Lower lobe of right lung (tissue), 2 donors: ENCODE results near the gene NDUFB10. TPM values are rescaled to one million over a fixed set of nuclear protein-coding genes. Genes with fewer than 3 reads are reported as not detected.

Source experiments
- ATAC-seq, 2 donors: fragments of 200-7000 bp; cut with Tn5 transposase; one replicate each; pipeline ENCODE4 v1.9.1; 2020 to 2022; ENCODE audit warnings: mild to moderate bottlenecking in 2 of 2, moderate library complexity in 2 of 2
- DNase-seq: peaks from one replicate; pipeline ENCODE4 v3.0.0-alpha.2; 2020
- H3K27ac ChIP-seq: fragments of 200-600 bp; one replicate; pipeline ENCODE4 v1.8.0; 2022
- H3K27me3 ChIP-seq: fragments of 200-600 bp; one replicate; pipeline ENCODE4 v1.8.0; 2022; ENCODE audit warnings: low read depth
- H3K36me3 ChIP-seq: fragments of 200-600 bp; one replicate; pipeline ENCODE4 v1.8.0; 2022; ENCODE audit warnings: mild to moderate bottlenecking
- H3K4me1 ChIP-seq: fragments of 200-600 bp; one replicate; pipeline ENCODE4 v1.8.0; 2022
- H3K4me3 ChIP-seq: fragments of 200-600 bp; one replicate; pipeline ENCODE4 v1.8.0; 2022; ENCODE audit warnings: mild to moderate bottlenecking
- H3K9me3 ChIP-seq: fragments of 200-600 bp; one replicate; pipeline ENCODE4 v1.8.0; 2022
- CTCF ChIP-seq: fragments of 200-600 bp; IDR thresholded peaks from one replicate; pipeline ENCODE4 v1.8.0; 2022; ENCODE audit warnings: antibody characterized with exemption, mild to moderate bottlenecking
- intact Hi-C: fragments of 100-400 bp; cut with DNase I; formaldehyde crosslinking; loops from one replicate; pipeline ENCODE4 v1.11.0; 2022
- total RNA-seq: library from RNA; stranded (reverse); fragmentation: NEBNext Ultra II Directional; extraction: Animal tissue kit (Norgen Biotek cat#: 25700); gene quantifications from one replicate; pipeline ENCODE4 v1.2.1, GENCODE V29; 2021
- donor health status: DM: no; HTN: yes; CAD: no; lungs with severe emphysema.

Gene NDUFB10
- total RNA-seq, 1 donor from 2014 or later: 85.8 TPM

- intact Hi-C loops: no loop called here
- TF ChIP-seq CTCF: no peak
- H3K27me3 ChIP-seq: peaks cover 27% of the 10 kb centered on the region
- no peak overlapping the region for H3K27ac ChIP-seq
- H3K4me3 ChIP-seq: no peak overlapping the region
- ATAC-seq (no peak), DNase-seq (no peak)
- peaks cover 38% of the 10 kb centered on the region for H3K4me1 ChIP-seq
- no peaks in the 10 kb centered on the region for H3K9me3 ChIP-seq
- peaks cover 23% of the 10 kb centered on the region for H3K36me3 ChIP-seq
Observed at GRCh38 chr16:1987198-1987597, 27.9 kb downstream of the NDUFB10 start.

- no peak for ATAC-seq
- peaks cover 31% of the 10 kb centered on the region for H3K4me1 ChIP-seq
- peak; percentile 51 for DNase-seq
- no peaks in the 10 kb centered on the region for H3K9me3 ChIP-seq
- no peak within 1 kb of the TSS for H3K27ac ChIP-seq
- TF ChIP-seq CTCF: no peak
- peaks cover 23% of the 10 kb centered on the region for H3K36me3 ChIP-seq
- intact Hi-C loops: no loop called here
- peak within 1 kb of the TSS; percentile 39 for H3K4me3 ChIP-seq
- H3K27me3 ChIP-seq: peaks cover 27% of the 10 kb centered on the region
Observed at GRCh38 chr16:1989209-1990100, 30.1 kb downstream of the NDUFB10 start, which contains the start of gene SYNGR3. SYNGR3 (plus strand) TSS chr16:1989970; CDS start chr16:1990103, 133 bp downstream.

- Histone ChIP-seq H3K9me3 (no peaks in the 10 kb centered on the region), H3K27ac (no peak overlapping the region), H3K4me3 (no peak overlapping the region), H3K27me3 (peaks cover 27% of the 10 kb centered on the region), H3K4me1 (peaks cover 25% of the 10 kb centered on the region), H3K36me3 (peaks cover 23% of the 10 kb centered on the region)
- ATAC-seq (no peak), DNase-seq (no peak)
- intact Hi-C loops: no loop called here
- TF ChIP-seq CTCF: no peak
Observed at GRCh38 chr16:1990101-1990350, 30.7 kb downstream of the NDUFB10 start.

GRCh38 chr16:1990351-1991134 lies 31.2 kb downstream of the NDUFB10 start:
- Histone ChIP-seq H3K4me3 (peak overlapping the region; percentile 39), H3K4me1 (peaks cover 20% of the 10 kb centered on the region), H3K36me3 (peaks cover 19% of the 10 kb centered on the region), H3K27ac (no peak overlapping the region), H3K27me3 (peaks cover 27% of the 10 kb centered on the region), H3K9me3 (no peaks in the 10 kb centered on the region)
- DNase-seq (peak; percentile 57), ATAC-seq (no peak)
- TF ChIP-seq CTCF: no peak
- intact Hi-C loops: no loop called here

- no peak for TF ChIP-seq CTCF
- Histone ChIP-seq H3K36me3 (peaks cover 13% of the 10 kb centered on the region), H3K4me3 (peak overlapping the region; percentile 57), H3K4me1 (peaks cover 20% of the 10 kb centered on the region), H3K27ac (no peak overlapping the region), H3K27me3 (peaks cover 27% of the 10 kb centered on the region), H3K9me3 (no peaks in the 10 kb centered on the region)
- ATAC-seq (peak; percentile 13 to 19), DNase-seq (peak; percentile 47)
- intact Hi-C loops: no loop called here
Observed at GRCh38 chr16:1991135-1991551, 31.8 kb downstream of the NDUFB10 start.
